Cardiac muscle cell (in vitro differentiated cells and primary cell): ENCODE data around the gene GSG1L. TPM values are rescaled to one million over a fixed set of nuclear protein-coding genes. Genes with fewer than 3 reads are reported as not detected.

Experiments used
- DNase-seq, 2 donors: peaks; one replicate each; pipeline versions ENCODE4 v3.0.0 to v3.0.0-alpha.2; 2010 to 2017; ENCODE audit warnings: low read depth in 1 of 2, low spot score in 1 of 2
- H3K27ac ChIP-seq: fragments of 200-600 bp; sonication (generic); 2 replicates; pipeline ENCODE4 v1.5.1; 2016
- H3K27me3 ChIP-seq: fragments of 200-600 bp; sonication (generic); 2 replicates; pipeline ENCODE4 v1.6.0; 2016; ENCODE audit warnings: control low read depth
- H3K36me3 ChIP-seq: fragments of 200-600 bp; sonication (generic); 2 replicates; pipeline ENCODE4 v1.5.1; 2016; ENCODE audit warnings: control low read depth
- H3K4me1 ChIP-seq: fragments of 200-600 bp; sonication (generic); 2 replicates; pipeline ENCODE4 v1.8.1; 2017; ENCODE audit warnings: low read depth, mild to moderate bottlenecking, mixed run types
- H3K4me3 ChIP-seq: fragments of 200-600 bp; sonication (generic); 2 replicates; pipeline ENCODE4 v1.5.1; 2016; ENCODE audit warnings: mild to moderate bottlenecking
- H3K9me3 ChIP-seq: fragments of 200-600 bp; sonication (generic); 2 replicates; pipeline ENCODE4 v1.5.1; 2017; ENCODE audit warnings: low read depth, mild to moderate bottlenecking, control low read depth
- CTCF ChIP-seq: IDR thresholded peaks from 2 replicates; pipeline ENCODE4 v1.5.1; 2012; ENCODE audit warnings: low read depth, mild to moderate bottlenecking, low read length
- polyA plus RNA-seq: library from polyadenylated mRNA; unstranded; fragments of >200 nt; fragmentation: Nextera tagmentation; extraction: Ambion mirVana; gene quantifications from 2 replicates; pipeline ENCODE4 v1.2.1, GENCODE V29; 2016
- total RNA-seq: library from RNA; depleted of rRNA; stranded (reverse); fragments of >200 nt; gene quantifications from 2 replicates; pipeline ENCODE4 v1.2.3, GENCODE V29; 2016

The GSG1L gene
- total and polyA plus RNA-seq, 2 experiments from 2014 or later: not detected

GRCh38 chr16:27769561-27770255, 293.8 kb downstream of the GSG1L start:
- Histone ChIP-seq H3K27me3 (no peaks in the 10 kb centered on the region), H3K27ac (no peak overlapping the region), H3K4me3 (no peak overlapping the region), H3K4me1 (no peaks in the 10 kb centered on the region), H3K9me3 (no peaks in the 10 kb centered on the region), H3K36me3 (no peaks in the 10 kb centered on the region)
- TF ChIP-seq CTCF: no peak
- DNase-seq: peak in 1 of 2 donors; percentile 56

GRCh38 chr16:27768651-27769272, 294.8 kb downstream of the GSG1L start:
- no peak for TF ChIP-seq CTCF
- H3K27ac ChIP-seq: no peak overlapping the region
- no peaks in the 10 kb centered on the region for H3K9me3 ChIP-seq
- no peak for DNase-seq
- H3K4me3 ChIP-seq: no peak overlapping the region
- no peaks in the 10 kb centered on the region for H3K27me3 ChIP-seq
- no peaks in the 10 kb centered on the region for H3K4me1 ChIP-seq
- H3K36me3 ChIP-seq: no peaks in the 10 kb centered on the region

GRCh38 chr16:27767971-27768591, 295.4 kb downstream of the GSG1L start:
- TF ChIP-seq CTCF: no peak
- no peak for DNase-seq

GRCh38 chr16:27767081-27767480, 296.4 kb downstream of the GSG1L start:
- no peak for DNase-seq
- Histone ChIP-seq H3K36me3 (no peaks in the 10 kb centered on the region), H3K4me1 (no peaks in the 10 kb centered on the region), H3K27me3 (no peaks in the 10 kb centered on the region), H3K9me3 (no peaks in the 10 kb centered on the region), H3K27ac (no peak overlapping the region), H3K4me3 (no peak overlapping the region)
- no peak for TF ChIP-seq CTCF

More at GRCh38 chr16:27767971-27768591, 295.4 kb downstream of the GSG1L start:
- H3K27ac ChIP-seq: no peak overlapping the region
- H3K9me3 ChIP-seq: no peaks in the 10 kb centered on the region
- H3K4me1 ChIP-seq: no peaks in the 10 kb centered on the region
- H3K36me3 ChIP-seq: no peaks in the 10 kb centered on the region
- H3K27me3 ChIP-seq: no peaks in the 10 kb centered on the region
- H3K4me3 ChIP-seq: no peak overlapping the region

GRCh38 chr16:27766236-27766925, 297.1 kb downstream of the GSG1L start:
- Histone ChIP-seq H3K36me3 (no peaks in the 10 kb centered on the region), H3K9me3 (no peaks in the 10 kb centered on the region), H3K4me1 (no peaks in the 10 kb centered on the region), H3K4me3 (no peak overlapping the region), H3K27me3 (no peaks in the 10 kb centered on the region), H3K27ac (no peak overlapping the region)
- no peak for DNase-seq
- no peak for TF ChIP-seq CTCF
